ENCODE results near the gene CD63.
"Not testable (repeated sequence)": the region's sequence is repeated elsewhere in the genome, so short reads cannot be mapped to it uniquely, and the experiment has no call there.

Gene CD63, protein sequence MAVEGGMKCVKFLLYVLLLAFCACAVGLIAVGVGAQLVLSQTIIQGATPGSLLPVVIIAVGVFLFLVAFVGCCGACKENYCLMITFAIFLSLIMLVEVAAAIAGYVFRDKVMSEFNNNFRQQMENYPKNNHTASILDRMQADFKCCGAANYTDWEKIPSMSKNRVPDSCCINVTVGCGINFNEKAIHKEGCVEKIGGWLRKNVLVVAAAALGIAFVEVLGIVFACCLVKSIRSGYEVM

DNA sequence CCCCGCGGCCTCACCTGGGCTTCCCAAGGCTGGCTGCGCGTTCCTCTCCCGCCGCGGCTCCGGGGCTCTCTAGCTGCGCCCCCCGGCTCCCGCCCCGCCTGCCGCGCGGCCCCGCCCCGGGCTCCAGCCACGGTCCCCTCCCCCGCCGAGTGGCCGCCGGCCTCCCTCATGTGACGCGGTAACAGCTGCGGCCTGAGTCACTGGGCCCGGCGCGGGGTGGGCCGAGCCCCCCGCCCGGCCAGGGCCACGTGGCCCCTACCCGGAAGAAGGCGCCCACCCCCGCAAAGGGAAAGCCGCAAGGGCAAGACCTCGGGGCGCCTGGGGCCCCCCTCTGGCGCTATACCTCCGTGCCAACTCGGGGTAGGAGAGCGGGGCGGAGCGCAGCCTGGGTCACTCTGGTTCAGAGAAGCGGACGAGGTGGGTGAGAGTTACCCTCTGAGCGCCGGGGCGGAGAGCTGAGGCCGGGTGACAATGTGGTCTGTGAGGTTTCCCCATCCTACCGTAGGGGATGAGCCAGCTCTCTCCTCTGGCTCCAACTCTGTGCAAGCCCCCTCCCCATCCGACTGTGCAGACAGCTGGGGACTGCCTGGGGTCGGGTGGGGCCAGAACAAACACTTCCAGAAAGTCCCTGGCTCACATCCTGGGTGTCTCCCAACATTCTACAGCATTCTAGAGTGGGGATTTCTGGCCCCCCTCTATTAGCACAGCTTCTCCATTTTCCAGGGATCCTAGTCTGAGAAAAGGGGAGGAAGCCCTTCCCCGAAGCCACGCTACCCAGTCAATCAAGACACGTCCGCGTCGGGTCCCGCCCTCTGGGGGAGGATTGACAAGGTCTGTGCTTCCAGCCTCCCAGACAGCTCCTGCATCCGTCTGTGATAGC is at the start of gene CD63:
CD63 (minus strand) TSS at position 71 of the 880 bp plus-strand sequence. CDS start 668 bp downstream, outside the sequence.
- DNase-seq = peak; percentile 33

DNA sequence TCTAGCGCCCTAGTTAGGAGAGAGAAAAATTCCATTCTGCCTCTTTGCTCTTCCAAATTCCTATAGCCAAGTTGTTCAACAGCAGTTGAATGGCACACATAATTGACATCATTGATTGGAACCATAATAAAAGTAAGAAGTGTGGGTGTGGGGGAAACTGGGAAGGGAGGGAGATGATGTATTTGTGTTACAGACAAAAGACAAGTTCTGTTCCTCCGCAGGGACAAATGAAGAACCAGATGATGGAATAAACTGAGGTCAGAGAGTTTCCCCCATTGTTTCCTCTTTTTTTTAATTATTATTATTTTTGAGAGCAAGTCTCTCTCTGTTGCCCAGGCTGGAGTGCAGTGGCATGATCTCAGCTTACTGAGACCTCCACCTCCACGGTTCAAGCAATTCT is 49.0 kb upstream of the CD63 start:
- no peak for DNase-seq

DNA sequence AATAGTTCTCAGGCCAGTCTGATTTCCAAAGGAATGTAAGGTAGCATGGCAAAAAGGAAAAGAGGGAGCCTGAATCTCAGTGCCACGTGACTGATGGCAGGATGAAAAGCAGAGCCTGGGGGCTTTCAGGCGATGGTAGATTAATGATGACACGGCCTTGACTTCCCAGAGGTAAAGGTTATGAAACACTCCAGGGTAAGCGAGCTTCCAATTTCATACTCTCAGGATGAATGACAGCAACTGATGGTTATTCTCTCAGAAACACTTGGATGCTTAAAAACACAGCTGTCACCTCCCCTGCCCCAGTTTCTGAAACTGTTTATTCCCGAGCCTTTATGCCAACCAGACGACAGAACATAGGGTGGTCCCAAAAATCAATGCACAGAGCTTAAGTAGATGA is 42.9 kb upstream of the CD63 start:
- DNase-seq = no peak

DNA sequence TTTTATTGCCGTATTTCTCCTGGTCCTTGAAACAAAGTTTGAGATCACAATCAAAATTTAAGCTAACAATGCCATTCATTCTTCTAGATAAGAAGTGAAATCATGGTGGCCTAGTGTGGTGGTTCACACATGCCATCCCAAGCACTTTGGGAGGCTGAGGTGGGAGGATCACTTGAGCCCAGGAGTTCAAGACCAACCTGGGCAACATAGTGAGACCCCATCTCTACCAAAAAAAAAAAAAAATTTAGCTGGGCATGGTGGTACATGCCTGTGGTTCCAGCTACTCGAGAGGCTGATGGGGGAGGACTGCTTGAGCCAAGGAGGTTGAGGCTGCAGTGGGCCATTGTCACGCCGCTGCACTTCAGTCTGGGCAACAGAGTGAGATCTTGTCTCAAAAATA is 38.3 kb upstream of the CD63 start:
- no peak for DNase-seq

DNA sequence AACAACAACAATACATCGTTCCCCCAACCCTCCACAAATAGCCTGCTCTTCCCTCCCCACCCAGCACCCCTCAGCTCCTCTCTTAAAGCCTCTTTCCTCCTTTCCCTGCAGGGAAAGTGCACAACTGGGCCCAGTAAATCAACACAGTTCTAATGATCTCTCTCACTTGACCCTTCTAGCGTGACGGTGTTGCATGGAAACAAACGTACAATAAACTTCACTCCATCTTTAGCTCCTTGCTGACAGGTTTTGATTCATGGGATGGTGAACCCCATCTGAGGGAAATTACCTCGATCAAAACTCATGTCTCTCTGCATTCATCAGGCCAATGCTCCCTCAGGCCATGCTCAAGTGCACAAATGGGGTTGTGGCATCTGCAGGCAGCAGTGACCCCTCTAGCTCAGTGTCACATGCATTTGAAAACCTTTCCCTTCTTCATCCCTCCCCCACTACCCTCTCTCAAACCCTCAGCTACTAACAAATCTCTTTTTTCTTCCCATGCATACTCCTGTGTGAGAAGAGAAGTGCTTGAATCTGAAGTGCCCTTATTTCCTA is 37.0 kb upstream of the CD63 start:
- DNase-seq = no peak

DNA sequence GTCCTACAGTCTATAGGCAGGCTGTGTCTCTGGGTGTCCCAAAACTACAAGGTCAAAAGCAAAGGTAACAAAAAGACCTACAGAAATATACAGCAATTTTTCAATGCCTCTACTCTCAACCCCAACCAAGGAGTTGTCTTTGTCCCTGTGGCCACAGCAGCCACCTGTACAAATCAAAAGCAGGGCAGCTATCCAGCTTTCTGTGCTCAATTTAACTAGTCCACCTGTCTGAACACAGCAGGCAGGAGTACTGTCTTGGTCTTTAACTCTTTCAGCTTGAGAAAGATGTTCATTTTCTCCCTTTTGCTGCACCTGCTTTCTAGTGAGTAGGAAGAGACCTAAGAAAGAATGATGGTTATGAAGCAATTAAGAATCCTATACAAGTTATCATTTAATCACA is 33.8 kb upstream of the CD63 start:
- no peak for DNase-seq

DNA sequence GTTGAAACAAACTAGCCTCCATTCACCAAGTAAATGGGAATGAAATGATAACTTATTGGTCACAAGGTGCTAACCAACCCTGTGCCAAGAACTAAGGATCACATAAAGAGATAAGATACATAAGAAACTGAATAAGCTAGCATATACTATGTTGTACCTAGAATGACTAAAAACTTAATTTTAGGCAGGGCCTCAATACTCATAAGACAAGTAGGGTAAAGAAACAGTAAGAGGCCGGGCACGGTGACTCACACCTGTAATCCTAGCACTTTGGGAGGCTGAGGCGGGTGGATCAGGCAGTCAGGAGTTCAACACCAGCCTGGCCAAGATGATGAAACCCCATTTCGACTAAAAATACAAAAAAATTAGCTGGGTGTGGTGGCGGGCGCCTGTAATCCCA is 31.9 kb upstream of the CD63 start:
- DNase-seq = no peak

DNA sequence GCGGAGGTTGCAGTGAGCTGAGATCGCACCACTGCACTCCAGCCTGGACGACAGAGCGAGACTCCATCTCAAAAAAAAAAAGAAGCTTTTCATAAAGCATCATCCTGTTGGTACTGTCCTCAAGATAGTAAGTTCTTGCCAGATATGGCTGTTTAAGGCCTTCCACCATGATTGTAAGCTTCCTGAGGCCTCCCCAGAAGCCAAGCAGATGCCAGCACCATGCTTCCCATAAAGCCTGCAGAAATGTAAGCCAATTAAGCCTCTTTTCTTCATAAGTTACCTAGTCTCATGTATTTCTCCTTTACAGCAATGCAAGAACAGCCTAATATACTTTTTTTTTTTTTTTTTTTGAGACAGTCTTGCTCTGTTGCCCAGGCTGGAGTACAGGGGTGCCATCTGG is 29.8 kb upstream of the CD63 start:
- DNase-seq = not testable (repeated sequence)

DNA sequence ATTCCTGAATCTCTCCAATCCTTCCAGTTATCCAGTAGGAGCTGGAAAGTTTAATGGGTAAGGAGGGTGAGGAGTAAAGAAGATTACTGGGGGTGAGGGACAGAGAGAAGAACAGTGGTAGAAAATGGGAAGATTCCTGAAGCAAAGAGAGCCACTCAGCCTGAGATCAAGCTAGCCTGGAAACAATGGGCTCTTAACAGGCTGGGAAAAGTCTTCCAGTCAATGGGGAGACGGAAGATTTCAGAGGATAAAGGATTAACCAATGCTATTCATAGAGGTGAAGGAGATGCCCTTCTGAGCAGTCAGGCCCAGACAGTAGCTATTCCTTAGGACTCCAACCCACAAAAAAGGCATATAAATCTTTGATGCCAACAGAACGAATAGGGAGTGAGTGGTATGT is 28.9 kb upstream of the CD63 start:
- no peak for DNase-seq

DNA sequence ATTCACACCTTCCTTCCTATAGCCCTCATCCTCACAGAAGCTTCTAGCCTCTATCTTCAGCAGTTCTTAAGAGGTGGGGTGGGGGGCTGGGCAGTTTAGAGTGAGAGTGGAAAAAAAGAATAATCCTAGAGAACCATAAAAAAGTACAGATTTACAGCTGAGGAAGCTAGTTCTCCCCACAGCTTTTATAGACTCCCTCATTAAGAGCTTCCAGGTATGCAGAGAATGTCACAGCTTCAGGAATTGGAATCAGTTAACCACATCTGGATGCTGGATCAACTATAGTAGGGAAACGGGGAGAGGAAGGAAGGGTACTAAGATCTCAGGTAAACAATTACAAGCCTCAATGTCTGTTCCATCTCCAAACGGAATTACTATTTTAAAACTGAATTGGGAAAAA is 26.4 kb upstream of the CD63 start:
- DNase-seq = no peak

DNA sequence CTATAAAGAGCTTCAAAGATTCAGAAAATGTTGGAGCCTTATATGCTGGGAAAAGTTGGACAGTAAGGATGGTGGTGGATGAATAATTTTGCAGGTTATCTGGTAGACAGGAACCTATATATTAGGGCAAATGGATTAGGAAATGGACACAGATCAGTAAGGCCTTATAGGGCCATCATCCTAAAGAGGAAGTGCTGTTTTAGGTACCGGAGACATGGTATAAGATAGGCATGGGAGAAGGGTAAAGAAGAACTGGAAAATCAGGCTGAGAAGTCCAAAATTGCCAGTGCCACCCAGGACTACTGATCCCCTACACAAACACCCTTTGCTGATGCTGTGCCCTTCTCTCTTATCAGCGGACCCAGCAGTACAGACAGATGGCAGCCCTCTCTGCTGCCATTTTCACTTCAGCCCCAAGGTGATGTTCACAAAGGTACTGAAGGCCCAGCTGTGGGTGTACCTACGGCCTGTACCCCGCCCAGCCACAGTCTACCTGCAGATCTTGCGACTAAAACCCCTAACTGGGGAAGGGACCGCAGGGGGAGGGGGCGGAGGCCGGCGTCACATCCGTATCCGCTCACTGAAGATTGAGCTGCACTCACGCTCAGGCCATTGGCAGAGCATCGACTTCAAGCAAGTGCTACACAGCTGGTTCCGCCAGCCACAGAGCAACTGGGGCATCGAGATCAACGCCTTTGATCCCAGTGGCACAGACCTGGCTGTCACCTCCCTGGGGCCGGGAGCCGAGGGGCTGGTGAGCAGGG is 19.6 kb upstream of the CD63 start:
- DNase-seq = no peak

DNA sequence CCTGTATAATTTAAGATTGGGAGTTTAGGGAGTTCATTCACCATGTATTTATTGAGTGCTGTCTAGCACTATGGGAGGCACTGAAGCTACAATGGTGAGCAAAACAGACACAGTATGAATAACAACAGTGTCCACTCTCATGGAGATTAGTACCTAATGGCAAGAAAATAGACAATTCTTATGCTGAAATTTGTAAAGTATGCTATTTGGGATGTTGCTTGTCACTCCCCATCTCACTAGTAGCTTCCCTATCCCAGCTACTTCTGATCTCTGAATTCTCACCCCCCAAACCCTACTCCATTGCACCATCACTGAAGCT is 18.1 kb upstream of the CD63 start:
- DNase-seq = no peak

DNA sequence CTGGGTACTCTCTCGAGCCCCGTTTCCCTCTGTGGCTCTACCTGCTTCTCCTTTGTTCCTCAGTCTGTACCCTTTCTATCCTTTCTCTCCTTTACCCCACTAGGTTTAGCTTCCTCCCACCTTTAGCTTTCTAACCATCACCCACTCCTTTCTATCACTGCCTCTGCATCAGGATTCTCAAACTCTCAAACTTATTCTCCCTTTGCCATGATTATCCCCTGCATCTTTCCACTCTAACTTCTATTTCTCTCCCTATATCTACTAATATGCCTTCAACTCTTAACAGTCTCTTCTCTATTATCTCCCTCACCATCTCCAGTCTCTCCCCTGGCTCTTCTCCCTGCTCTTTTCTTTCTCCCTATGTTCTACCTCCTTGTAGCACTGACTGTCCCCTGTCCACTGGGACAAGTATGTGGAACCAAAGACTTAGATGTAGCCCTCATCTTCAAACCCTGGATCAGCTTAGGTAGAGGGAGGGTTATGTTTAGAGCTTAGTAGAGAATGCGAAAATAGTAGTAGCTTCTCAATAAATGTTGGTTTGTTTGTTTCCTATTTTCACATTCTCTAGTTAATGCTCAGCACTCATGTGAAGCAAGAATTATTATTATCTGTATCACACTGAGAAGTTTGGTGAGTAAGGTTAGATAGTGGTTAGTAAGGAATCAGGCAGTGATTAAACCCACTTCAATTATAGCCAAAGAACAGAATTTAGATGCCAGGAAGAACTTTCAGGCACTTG is 17.5 kb upstream of the CD63 start:
- DNase-seq = no peak

DNA sequence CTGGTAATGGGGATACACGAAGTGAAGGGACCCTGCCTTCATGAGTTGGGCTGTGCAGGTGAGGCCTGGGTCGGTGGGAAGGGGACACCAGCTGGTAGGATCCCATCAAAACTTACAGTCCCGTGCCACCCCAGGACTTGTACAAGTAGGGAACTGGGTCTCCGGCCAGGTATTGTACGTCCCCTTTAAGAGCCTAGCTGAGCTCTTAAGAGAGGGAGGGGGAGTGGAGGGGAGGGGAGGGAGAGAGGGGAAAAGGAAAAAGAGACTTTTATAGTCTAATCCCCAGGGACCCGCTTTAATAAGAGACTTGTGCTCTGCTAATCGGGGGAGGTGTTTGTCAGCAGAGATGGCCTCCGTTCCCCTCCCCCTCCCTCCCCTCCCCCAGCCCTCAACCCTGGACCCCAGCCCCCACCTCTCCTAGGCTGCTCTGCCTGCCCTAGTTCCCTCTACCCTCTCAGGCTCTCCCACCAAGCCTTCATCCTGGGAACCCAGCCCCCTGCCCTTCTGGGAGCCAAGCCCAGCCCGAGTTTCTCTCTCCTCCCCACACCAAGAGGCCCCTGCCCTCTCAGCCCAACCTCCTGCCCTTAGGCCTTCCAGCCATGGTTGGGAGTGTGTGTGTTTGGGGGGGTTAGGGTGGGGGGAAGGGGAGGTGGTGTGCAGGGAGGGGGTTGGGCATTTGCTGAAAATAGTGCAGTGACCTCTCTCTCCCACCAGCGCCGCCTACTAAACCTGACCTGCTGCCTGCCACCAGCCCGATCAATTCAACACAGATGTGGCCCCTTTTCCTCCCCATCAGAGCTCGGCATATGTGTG is 16.8 kb upstream of the CD63 start:
- no peak for DNase-seq

DNA sequence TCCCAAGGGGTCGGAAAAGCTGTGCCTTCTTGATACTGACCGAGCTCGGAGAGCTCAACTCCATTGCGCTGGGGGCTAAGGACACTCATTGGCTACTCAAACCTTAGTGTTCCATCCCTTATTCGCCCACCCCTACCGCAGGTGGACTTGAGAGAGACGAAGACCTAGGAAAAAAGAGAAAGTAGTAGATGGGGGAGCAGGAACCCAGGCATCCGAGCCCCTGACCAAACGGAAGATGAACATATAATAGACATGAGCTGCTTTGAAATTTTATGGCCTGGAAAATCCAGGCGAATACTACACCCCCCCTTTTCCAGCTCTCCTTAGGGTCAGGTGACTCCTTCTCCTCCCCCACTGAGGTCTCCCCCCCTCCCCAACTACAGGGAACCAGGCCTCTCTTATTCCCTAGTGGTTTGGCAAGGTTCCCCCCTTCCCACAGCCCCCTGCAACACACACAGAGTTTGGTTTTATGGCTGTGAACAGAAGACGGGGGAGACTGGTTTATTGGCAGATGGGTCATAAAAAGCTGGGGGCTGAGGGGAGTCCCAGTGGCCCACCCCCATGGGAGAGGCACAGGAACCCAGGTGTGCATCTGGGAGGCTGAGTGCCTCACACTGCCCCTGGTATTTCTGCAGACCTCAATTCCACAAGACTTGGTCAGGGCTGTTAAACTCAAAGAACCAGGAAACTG is 15.7 kb upstream of the CD63 start:
- DNase-seq = no peak

DNA sequence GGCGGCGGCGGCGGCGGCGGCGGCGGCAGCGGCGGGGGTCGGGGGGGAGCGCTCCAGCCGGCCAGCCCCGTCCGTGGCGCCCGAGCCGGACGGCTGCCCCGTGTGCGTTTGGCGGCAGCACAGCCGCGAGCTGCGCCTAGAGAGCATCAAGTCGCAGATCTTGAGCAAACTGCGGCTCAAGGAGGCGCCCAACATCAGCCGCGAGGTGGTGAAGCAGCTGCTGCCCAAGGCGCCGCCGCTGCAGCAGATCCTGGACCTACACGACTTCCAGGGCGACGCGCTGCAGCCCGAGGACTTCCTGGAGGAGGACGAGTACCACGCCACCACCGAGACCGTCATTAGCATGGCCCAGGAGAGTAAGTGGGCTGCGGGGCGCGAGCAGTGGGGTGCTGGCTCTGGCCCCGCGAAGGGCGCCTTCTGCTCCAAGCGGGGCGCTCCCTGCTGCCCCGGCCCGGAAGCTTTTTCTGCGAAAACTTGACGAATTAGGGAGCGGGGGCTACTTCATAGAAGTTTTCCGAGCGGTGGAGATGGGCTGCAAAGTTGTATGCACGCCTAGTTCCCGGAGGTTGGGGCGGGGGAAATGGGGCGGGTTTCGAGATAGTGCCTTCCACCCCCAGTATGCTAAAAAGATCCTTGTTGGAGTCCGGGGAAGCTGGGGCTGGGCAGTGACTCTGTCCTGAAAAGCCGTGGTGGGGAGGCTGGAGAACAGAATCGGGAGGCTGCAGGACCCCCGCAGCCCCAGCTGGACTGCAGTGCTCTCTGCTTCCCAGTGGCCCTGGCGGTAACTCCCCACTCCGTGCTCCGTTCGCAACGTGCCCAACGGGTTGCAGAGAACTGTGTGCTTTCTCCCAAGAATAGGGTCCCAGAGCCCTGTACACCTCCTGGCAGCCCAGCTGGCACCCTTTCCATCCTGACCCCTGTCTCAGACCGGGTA is 14.9 kb upstream of the CD63 start:
- peak; percentile 29 for DNase-seq

DNA sequence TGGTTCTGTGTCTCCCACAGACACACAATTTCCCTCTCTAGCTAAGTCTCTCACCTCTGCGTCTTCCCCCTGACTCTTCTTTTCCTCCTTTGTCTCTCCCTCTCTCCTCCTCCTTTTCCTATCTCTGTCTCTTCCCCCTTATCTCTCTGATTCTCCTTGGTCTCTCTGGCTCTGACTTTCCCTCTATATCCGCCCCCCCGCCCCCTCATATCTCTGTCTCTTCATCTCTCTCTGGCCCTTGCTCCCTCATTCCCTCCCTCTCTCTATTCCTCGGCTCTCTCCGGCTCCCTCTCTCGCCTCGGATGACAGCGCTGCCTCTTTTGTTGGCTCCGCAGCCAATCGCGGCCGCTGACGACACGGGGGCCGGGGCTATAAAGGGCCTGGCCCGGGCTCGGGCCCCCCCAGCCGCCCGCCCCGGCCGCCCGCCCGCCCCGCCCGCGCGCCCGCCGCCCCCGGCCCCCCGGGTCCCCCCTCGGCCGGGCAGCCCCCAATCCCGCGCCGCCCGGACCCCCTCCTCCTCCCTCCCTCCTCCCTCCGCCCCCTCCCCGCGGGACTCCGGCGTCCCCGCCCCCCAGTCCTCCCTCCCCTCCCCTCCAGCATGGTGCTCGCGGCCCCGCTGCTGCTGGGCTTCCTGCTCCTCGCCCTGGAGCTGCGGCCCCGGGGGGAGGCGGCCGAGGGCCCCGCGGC is 14.1 kb upstream of the CD63 start, which contains the start of gene GDF11:
GDF11 (plus strand) TSS at position 404 of the 687 bp plus-strand sequence; CDS start at position 599, 195 bp downstream.
- peak; percentile 65 for DNase-seq

DNA sequence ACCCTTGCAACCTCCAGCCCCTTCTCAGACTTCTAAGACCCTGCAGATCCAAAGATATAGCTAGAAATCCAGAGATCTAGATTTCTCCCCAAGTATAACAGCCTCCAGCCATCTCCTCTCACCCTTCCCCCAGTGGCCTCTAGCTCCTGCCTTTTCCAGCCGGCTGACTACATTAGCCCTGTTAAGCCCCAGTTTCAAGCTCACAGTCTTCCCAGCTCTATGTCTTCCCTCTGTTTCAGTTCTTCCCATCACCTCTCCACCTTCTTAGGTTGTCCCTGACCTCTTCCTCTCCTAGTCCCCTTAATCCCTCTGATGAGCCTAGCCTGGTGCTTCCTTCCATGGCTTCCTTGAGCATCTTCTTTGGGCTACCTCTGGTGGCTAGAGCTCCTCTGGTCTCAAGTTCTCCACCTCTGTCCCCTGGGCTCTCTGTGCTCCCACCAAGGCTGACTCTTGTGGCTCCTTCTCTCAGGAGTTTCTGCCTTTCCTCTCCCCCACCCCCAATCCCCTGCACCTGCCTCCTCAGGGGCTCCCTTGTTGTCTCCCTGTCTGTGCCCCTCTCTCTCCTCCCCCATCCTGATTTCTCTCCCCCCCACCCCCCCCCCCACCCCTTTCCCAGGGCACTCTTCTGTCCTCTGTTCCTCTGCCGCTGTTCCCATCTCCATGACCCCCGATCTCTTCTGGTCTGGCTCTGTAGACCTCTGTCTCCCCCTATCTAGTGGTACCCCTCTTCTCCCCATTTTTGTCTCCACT is 13.3 kb upstream of the CD63 start:
- no peak for DNase-seq

DNA sequence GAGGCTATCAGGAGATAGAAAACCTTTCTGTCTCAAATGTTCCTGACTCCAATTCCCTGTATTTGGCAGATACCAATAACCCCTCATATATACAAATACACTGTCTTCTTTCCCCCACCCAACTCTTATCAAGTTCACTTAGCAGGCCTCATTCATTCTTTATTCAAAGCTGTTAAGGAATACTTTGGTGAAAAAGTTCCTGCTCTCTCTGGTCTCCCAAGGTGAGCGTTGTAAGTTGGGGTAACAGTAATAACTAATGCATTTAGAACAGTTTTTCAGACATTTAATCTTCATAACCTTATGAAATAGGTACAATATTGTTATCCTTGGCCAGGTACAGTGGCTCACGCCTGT is 10.2 kb upstream of the CD63 start:
- no peak for DNase-seq

Measured in activated CD4-positive, alpha-beta T cell treated with anti-CD3 and anti-CD28 coated beads for 1 hour (primary cell).